Transverse colon (tissue), 4 donors: ENCODE data around the gene PMM1. TPM values are rescaled to one million over a fixed set of nuclear protein-coding genes. Genes with fewer than 3 reads are reported as not detected.
"Not testable (repeated sequence)": the region's sequence is repeated elsewhere in the genome, so short reads cannot be mapped to it uniquely, and the experiment has no call there.

Experiments
- DNase-seq: peaks from one replicate; pipeline ENCODE4 v3.0.0-alpha.2; 2019
- H3K27ac ChIP-seq, 4 donors: fragments of 200-600 bp; sonication (generic); 2 replicates each; pipeline ENCODE4 v1.5.1; 2016 to 2018; ENCODE audit warnings: inconsistent platforms in 4 of 4
- H3K27me3 ChIP-seq: fragments of 200-600 bp; sonication (generic); 2 replicates; pipeline ENCODE4 v1.5.1; 2017; ENCODE audit warnings: inconsistent platforms
- H3K36me3 ChIP-seq, 4 donors: fragments of 200-600 bp; sonication (generic); 2 replicates each; pipeline ENCODE4 v1.5.1; 2017 to 2019; ENCODE audit warnings: inconsistent platforms in 4 of 4
- H3K4me1 ChIP-seq, 4 donors: fragments of 200-600 bp; sonication (generic); 2 replicates each; pipeline ENCODE4 v1.5.1; 2017 to 2020; ENCODE audit warnings: inconsistent platforms in 4 of 4
- H3K4me3 ChIP-seq, 4 donors: fragments of 200-600 bp; sonication (generic); 1 replicate in 1 of 4; 2 replicates in 3 of 4; pipeline versions ENCODE4 v1.5.1 to v1.6.1; 2017 to 2019; ENCODE audit warnings: inconsistent platforms in 4 of 4
- H3K9me3 ChIP-seq, 2 donors: fragments of 200-600 bp; sonication (generic); 2 replicates each; pipeline ENCODE4 v1.5.1; 2017 to 2019; ENCODE audit warnings: inconsistent platforms in 2 of 2
- CTCF ChIP-seq, 5 experiments: fragments of 200-600 bp in 3 of 5; fragments of 450-650 bp in 2 of 5; sonication (generic) in 3 of 5; IDR thresholded peaks; 1 replicate in 2 of 5; 2 replicates in 3 of 5; pipeline ENCODE4 v1.5.1; 2016 to 2017; ENCODE audit warnings: antibody characterized with exemption in 5 of 5, inconsistent platforms in 3 of 5, mild to moderate bottlenecking in 2 of 5, moderate library complexity in 1 of 5
- EP300 ChIP-seq: sonication (generic); formaldehyde crosslinking; IDR thresholded peaks from one replicate; pipeline ENCODE4 v1.6.1; 2017; ENCODE audit warnings: antibody characterized with exemption, low read depth
- POLR2A ChIP-seq: fragments of 450-650 bp; IDR thresholded peaks from one replicate; pipeline ENCODE4 v1.6.1; 2016; ENCODE audit warnings: antibody characterized with exemption, mild to moderate bottlenecking, moderate library complexity
- POLR2AphosphoS5 ChIP-seq, 3 donors: sonication (generic); formaldehyde crosslinking; IDR thresholded peaks; one replicate each; pipeline ENCODE4 v1.6.1; 2016; ENCODE audit warnings: antibody characterized with exemption in 3 of 3
- WGBS, 2 donors: methylation state at CpG; one replicate each; pipeline ENCODE4 v1.1.5; 2018; ENCODE audit warnings: low coverage in 1 of 2; 5-methylcytosine and 5-hydroxymethylcytosine counted together
- in situ Hi-C, 4 donors: fragments of 200-750 bp; cut with MboI; loops; one replicate each; pipeline versions ENCODE4 v1.15.0 to v1.15.1; 2017; ENCODE audit warnings: low sequenced_read_pairs in 3 of 4, low pct_ligation_motif_present in 1 of 4, low pct_unique_long_range_greater_than_20kb in 1 of 4
- intact Hi-C: fragments of 100-400 bp; cut with DNase I; formaldehyde crosslinking; loops from one replicate; pipeline ENCODE4 v1.15.1; 2023; ENCODE audit warnings: low total_unique reads
- total RNA-seq, 4 donors: library from RNA; depleted of rRNA; stranded (reverse); fragments of >200 nt; gene quantifications; one replicate each; pipeline ENCODE4 v1.1.0, GENCODE V29; 2016

PMM1 gene
- total RNA-seq, 4 donors from 2014 or later, result 104 to 262 (median 128) TPM

- H3K36me3 ChIP-seq, result peaks cover 0 to 15% (median 0%) of the 10 kb centered on the region in 4 donors
- no peaks in the 10 kb centered on the region for H3K9me3 ChIP-seq
- peak overlapping the region in 2 of 4 donors; percentile 13 to 60 for H3K27ac ChIP-seq
- peaks cover 0 to 3% (median 0%) of the 10 kb centered on the region in 4 donors for H3K4me1 ChIP-seq
- intact Hi-C loops (no loop called here), in situ Hi-C loops (no loop called here)
- no peak overlapping the region for H3K4me3 ChIP-seq
- 93% methylated on average over 11 of the region's 15 CpGs; no CpG with 5 or more reads in 1 of the 2 donors for WGBS, 2 donors
- TF ChIP-seq POLR2AphosphoS5 (IDR thresholded peaks at IDR 0.05) (no peak), EP300 (no peak), POLR2A (no peak), CTCF (IDR thresholded peaks at IDR 0.05) (no peak)
- no peaks in the 10 kb centered on the region for H3K27me3 ChIP-seq
- no peak for DNase-seq
Measured at GRCh38 chr22:41575533-41575932, 14.1 kb downstream of the PMM1 start.

- peaks cover 0 to 3% (median 0%) of the 10 kb centered on the region in 4 donors for H3K4me1 ChIP-seq
- 69% methylated on average over 24 of the region's 26 CpGs; no CpG with 5 or more reads in 1 of the 2 donors for WGBS, 2 donors
- no peaks in the 10 kb centered on the region for H3K9me3 ChIP-seq
- in situ Hi-C loops (no loop called here), intact Hi-C loops (loop anchor here (5.0 kb wide), 1 partner anchor 1963 kb away; no protein-coding TSS in a partner anchor)
- TF ChIP-seq POLR2AphosphoS5 (IDR thresholded peaks at IDR 0.05) (peak in 1 of 3 donors; percentile 5), CTCF (IDR thresholded peaks at IDR 0.05) (no peak)
- H3K27ac ChIP-seq, result peak overlapping the region in 2 of 4 donors; percentile 13 to 60
- no peaks in the 10 kb centered on the region for H3K27me3 ChIP-seq
- H3K4me3 ChIP-seq, result no peak overlapping the region
- peaks cover 0 to 14% (median 0%) of the 10 kb centered on the region in 4 donors for H3K36me3 ChIP-seq
- peak; percentile 44 for DNase-seq
Measured at GRCh38 chr22:41574847-41575381, 14.7 kb downstream of the PMM1 start.

- intact Hi-C loops, result loop anchor here (5.0 kb wide), 1 partner anchor 1961 kb away; no protein-coding TSS in a partner anchor
Measured at GRCh38 chr22:41573677-41574076, 16.0 kb downstream of the PMM1 start.

GRCh38 chr22:41572305-41572704 lies 17.3 kb downstream of the PMM1 start:
- WGBS, 2 donors, result 100% methylated on average over 3 of the region's 3 CpGs
- DNase-seq, in situ Hi-C loops, H3K36me3 ChIP-seq, H3K9me3 ChIP-seq, H3K4me1 ChIP-seq, H3K27me3 ChIP-seq, H3K4me3 ChIP-seq, H3K27ac ChIP-seq: not testable (repeated sequence)
- intact Hi-C loops, result loop anchor here (5.0 kb wide), 1 partner anchor 1960 kb away; no protein-coding TSS in a partner anchor

More at GRCh38 chr22:41573677-41574076, 16.0 kb downstream of the PMM1 start:
- DNase-seq, result no peak
- H3K9me3 ChIP-seq, result no peaks in the 10 kb centered on the region
- peaks cover 0 to 5% (median 0%) of the 10 kb centered on the region in 4 donors for H3K36me3 ChIP-seq
- H3K27me3 ChIP-seq, result no peaks in the 10 kb centered on the region
- in situ Hi-C loops, result no loop called here
- H3K27ac ChIP-seq, result no peak overlapping the region
- H3K4me3 ChIP-seq, result no peak overlapping the region
- TF ChIP-seq POLR2A (no peak), POLR2AphosphoS5 (IDR thresholded peaks at IDR 0.05) (no peak), CTCF (IDR thresholded peaks at IDR 0.05) (no peak), EP300 (no peak)
- WGBS, 2 donors, result 92 to 93% methylated on average over 3 to 9 of the region's 11 CpGs
- peaks cover 0 to 3% (median 0%) of the 10 kb centered on the region in 4 donors for H3K4me1 ChIP-seq
